ENCODE data around the gene OGFRL1.

OGFRL1 gene

GRCh38 chr6:71287926-71288227 is 734 bp upstream of the OGFRL1 start:
- DNase-seq, result no peak

- DNase-seq, result peak; percentile 41
Measured at GRCh38 chr6:71289039-71289801, 609 bp downstream of the OGFRL1 start.

- no peak for DNase-seq
Measured at GRCh38 chr6:71289802-71290175, 1.2 kb downstream of the OGFRL1 start.

GRCh38 chr6:71290611-71291010 is 2.0 kb downstream of the OGFRL1 start:
- DNase-seq, result no peak

GRCh38 chr6:71292001-71292400 is 3.4 kb downstream of the OGFRL1 start:
- DNase-seq, result no peak

- no peak for DNase-seq
Measured at GRCh38 chr6:71294121-71294523, 5.5 kb downstream of the OGFRL1 start.

- DNase-seq, result no peak
Measured at GRCh38 chr6:71298459-71298858, 9.8 kb downstream of the OGFRL1 start.

- no peak for DNase-seq
Measured at GRCh38 chr6:71299541-71300470, 11.2 kb downstream of the OGFRL1 start.

- DNase-seq, result no peak
Measured at GRCh38 chr6:71300561-71301168, 12.1 kb downstream of the OGFRL1 start.

GRCh38 chr6:71301546-71301945 is 12.9 kb downstream of the OGFRL1 start:
- DNase-seq, result no peak

GRCh38 chr6:71309656-71310055 is 21.0 kb downstream of the OGFRL1 start:
- DNase-seq, result no peak

- DNase-seq, result no peak
Measured at GRCh38 chr6:71310261-71310660, 21.6 kb downstream of the OGFRL1 start.

GRCh38 chr6:71312089-71312488 is 23.5 kb downstream of the OGFRL1 start:
- no peak for DNase-seq

GRCh38 chr6:71317441-71317840 is 28.8 kb downstream of the OGFRL1 start:
- DNase-seq, result no peak

- no peak for DNase-seq
Measured at GRCh38 chr6:71320041-71320440, 31.4 kb downstream of the OGFRL1 start.

GRCh38 chr6:71321314-71321713 is 32.7 kb downstream of the OGFRL1 start:
- DNase-seq, result no peak

GRCh38 chr6:71324194-71324785 is 35.7 kb downstream of the OGFRL1 start:
- no peak for DNase-seq

- DNase-seq, result no peak
Measured at GRCh38 chr6:71326611-71327010, 38.0 kb downstream of the OGFRL1 start.

GRCh38 chr6:71330501-71330900 is 41.9 kb downstream of the OGFRL1 start:
- no peak for DNase-seq

GRCh38 chr6:71332012-71332411 is 43.4 kb downstream of the OGFRL1 start:
- no peak for DNase-seq

GRCh38 chr6:71333050-71333449 is 44.4 kb downstream of the OGFRL1 start:
- no peak for DNase-seq

- DNase-seq, result no peak
Measured at GRCh38 chr6:71333697-71334096, 45.1 kb downstream of the OGFRL1 start.

- DNase-seq, result no peak
Measured at GRCh38 chr6:71334768-71335167, 46.2 kb downstream of the OGFRL1 start.

- DNase-seq, result no peak
Measured at GRCh38 chr6:71335544-71335943, 46.9 kb downstream of the OGFRL1 start.

Data from NCI-H2171 treated with DMSO at 0.1 percent for 48 hours (cell line).